HUES6 (cell line): ENCODE measurements around the gene DARS1.
A peak's percentile ranks its signal among the peaks of the same experiment; 100 is the strongest.
"Not testable (repeated sequence)": the region's sequence is repeated elsewhere in the genome, so short reads cannot be mapped to it uniquely, and the experiment has no call there.

Experiments used
- H3K27ac ChIP-seq: 2 replicates; pipeline ENCODE4 v1.7.0; 2013; ENCODE audit warnings: low read depth, mild to moderate bottlenecking, low read length, inconsistent platforms
- H3K27me3 ChIP-seq: 2 replicates; pipeline ENCODE4 v1.6.1; 2013; ENCODE audit warnings: low read length; ENCODE audit not compliant: control insufficient read depth, insufficient read depth
- H3K36me3 ChIP-seq: 2 replicates; pipeline ENCODE4 v1.6.1; 2013; ENCODE audit warnings: low read length; ENCODE audit not compliant: control insufficient read depth, insufficient read depth
- H3K4me1 ChIP-seq: 2 replicates; pipeline ENCODE4 v1.6.1; 2013; ENCODE audit warnings: low read length; ENCODE audit not compliant: control insufficient read depth, insufficient read depth
- H3K4me3 ChIP-seq: 2 replicates; pipeline ENCODE4 v1.5.1; 2013; ENCODE audit warnings: low read depth, low read length
- H3K9ac ChIP-seq: one replicate; pipeline ENCODE4 v1.6.1; 2013; ENCODE audit warnings: mild to moderate bottlenecking, low read length
- H3K9me3 ChIP-seq: 2 replicates; pipeline ENCODE4 v1.6.1; 2013; ENCODE audit warnings: low read depth, low read length; ENCODE audit not compliant: control insufficient read depth, insufficient read depth

Gene DARS1

DNA sequence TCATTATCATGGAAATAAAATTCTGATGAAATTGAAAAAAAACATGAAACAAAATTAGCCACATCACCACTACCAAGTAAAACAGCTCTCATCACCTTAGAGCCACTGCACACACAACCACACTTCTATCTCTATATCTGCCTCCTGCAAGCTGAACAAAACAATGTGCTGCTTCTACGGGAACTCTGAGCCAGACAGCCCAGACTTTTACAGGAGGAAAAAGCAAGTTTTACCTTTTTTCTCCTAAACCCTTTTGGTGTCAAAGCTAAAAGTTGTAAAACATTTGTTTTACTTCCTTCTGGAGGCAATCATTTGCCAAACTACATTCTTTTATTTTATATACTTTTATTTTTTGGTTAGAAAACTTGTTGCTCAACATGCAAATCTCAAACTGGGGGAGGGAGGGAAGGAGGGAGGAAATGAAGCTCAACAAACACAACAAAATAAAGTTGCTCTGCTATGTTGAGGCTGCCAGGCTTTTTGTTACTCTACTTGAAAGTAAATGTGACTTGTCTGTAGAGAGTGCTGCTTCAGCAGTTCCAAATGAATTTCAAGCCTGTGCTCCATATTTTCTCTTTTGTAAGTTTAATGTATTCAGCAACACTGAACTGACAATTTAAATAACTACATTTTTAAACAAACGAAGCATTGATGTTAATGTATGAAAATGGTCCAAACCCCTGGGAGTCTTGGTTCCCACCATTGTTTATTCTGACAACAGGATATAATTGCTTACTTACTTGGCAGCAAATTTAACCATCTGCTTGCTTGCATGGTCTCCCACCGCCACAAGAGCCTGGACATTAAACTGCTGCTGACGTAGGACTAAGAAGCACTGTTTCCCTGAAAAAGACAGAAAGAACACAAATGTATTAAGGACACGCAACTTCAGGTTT, 24.5 kb downstream of the DARS1 start:
- H3K9me3 ChIP-seq = no peaks in the 10 kb centered on the region
- H3K27ac ChIP-seq = peak overlapping the region; percentile 48; the same call in 1 of the 2 replicates
- H3K36me3 ChIP-seq = peaks cover 6% of the 10 kb centered on the region; the same call in 1 of the 2 replicates
- no peak overlapping the region for H3K9ac ChIP-seq
- 0 out of 2 replicates have a peak overlapping the region, but pooled peaks have one; percentile 3 for H3K4me3 ChIP-seq
- no peaks in the 10 kb centered on the region for H3K27me3 ChIP-seq
- peaks cover 34% of the 10 kb centered on the region for H3K4me1 ChIP-seq

DNA sequence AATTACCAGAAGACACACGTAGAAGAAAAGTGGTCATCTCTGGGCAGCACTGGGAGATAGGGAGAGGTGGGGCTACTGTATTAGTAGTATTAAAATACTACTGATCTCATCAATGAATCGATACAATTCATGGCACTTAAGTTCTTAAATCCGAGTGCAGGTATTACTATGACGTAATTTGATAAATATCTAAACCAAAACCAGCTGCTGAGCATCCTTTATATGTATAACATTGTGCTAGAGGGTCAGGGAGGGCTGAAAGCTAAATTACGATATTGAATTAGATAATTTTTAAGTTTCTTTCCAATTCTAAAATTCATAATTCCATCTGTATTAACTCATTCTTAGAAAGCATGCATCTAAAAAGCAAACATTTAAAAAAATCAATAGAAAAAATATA, 25.3 kb downstream of the DARS1 start:
- H3K9me3 ChIP-seq = no peaks in the 10 kb centered on the region
- no peak overlapping the region for H3K9ac ChIP-seq
- H3K4me3 ChIP-seq = no peak overlapping the region
- no peak overlapping the region for H3K27ac ChIP-seq
- H3K4me1 ChIP-seq = peaks cover 34% of the 10 kb centered on the region
- no peaks in the 10 kb centered on the region for H3K27me3 ChIP-seq
- H3K36me3 ChIP-seq = peaks cover 8% of the 10 kb centered on the region; the same call in 1 of the 2 replicates

DNA sequence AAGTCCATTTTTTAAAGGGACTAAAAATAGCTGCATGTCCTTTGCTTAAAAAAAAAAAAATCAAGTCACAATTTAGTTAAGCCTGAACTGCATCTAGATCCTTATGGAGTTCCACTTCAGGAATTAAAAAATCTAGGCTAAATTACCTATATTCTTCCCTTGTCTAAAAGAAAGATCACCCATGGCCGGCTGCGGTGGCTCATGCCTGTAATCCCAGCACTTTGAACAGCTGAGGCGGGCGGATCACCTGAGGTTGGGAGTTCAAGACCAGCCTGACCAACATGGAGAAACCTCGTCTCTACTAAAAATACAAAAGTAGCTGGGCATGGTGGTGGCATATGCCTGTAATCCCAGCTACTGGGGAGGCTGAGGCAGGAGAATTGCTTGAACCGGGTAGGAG, 26.5 kb downstream of the DARS1 start:
- not testable (repeated sequence) for H3K9ac ChIP-seq, H3K9me3 ChIP-seq, H3K36me3 ChIP-seq

DNA sequence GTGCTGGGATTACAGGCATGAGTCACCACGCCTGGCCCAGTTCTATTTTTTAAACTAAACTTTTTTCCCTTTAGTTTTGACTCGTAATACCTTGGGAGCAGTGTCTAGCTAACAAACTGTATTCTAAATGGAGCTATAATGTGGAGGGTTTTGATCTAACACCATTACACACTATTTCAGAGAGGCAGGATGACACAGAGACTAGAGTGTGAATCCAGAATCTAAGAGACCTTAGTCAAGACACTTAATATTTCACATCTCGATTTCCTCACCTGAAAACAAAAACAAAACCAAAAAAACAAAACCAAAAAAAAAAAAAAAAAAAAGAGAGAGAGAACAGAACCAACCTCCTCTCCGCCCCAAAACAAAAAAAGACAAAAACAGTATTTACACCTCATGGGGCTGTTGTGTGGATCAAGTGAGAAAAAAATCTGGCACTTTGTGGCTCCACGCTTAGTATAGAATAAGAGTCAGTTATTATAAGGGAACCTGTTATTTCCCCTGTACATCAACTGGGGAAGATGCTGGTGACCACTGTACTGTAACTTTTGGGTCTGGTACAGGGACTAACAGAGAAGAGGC, 31.3 kb downstream of the DARS1 start:
- H3K4me1 ChIP-seq = no peaks in the 10 kb centered on the region
- H3K4me3 ChIP-seq = no peak overlapping the region
- H3K27me3 ChIP-seq = no peaks in the 10 kb centered on the region
- no peaks in the 10 kb centered on the region for H3K9me3 ChIP-seq
- H3K27ac ChIP-seq = no peak overlapping the region
- no peak overlapping the region for H3K9ac ChIP-seq
- H3K36me3 ChIP-seq = peaks cover 9% of the 10 kb centered on the region

More for the DNA sequence above, 26.5 kb downstream of the DARS1 start:
- H3K27me3 ChIP-seq, H3K27ac ChIP-seq, H3K4me3 ChIP-seq: not testable (repeated sequence)
- peaks cover 34% of the 10 kb centered on the region for H3K4me1 ChIP-seq

DNA sequence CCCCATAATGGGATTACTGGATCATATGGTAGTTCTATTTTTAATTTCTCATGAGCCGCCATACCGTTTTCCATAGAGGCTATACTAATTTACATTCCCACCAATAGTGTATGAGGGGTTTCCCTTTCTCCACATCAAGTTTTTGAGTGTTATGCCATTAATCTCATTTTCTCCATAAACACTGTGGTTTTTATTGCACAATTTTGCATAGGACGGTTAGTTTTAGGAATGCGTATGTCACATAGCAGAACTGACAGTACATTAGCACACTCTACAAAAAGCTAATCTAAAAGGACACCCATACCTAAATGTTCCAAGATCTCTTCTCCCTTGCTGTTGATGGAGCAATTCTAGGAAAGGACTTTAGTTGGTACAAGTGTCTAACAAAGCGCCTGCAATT, 32.5 kb downstream of the DARS1 start:
- no peaks in the 10 kb centered on the region for H3K9me3 ChIP-seq
- no peaks in the 10 kb centered on the region for H3K4me1 ChIP-seq
- H3K27me3 ChIP-seq = no peaks in the 10 kb centered on the region
- H3K9ac ChIP-seq = no peak overlapping the region
- no peak overlapping the region for H3K4me3 ChIP-seq
- H3K36me3 ChIP-seq = peaks cover 9% of the 10 kb centered on the region
- H3K27ac ChIP-seq = no peak overlapping the region

DNA sequence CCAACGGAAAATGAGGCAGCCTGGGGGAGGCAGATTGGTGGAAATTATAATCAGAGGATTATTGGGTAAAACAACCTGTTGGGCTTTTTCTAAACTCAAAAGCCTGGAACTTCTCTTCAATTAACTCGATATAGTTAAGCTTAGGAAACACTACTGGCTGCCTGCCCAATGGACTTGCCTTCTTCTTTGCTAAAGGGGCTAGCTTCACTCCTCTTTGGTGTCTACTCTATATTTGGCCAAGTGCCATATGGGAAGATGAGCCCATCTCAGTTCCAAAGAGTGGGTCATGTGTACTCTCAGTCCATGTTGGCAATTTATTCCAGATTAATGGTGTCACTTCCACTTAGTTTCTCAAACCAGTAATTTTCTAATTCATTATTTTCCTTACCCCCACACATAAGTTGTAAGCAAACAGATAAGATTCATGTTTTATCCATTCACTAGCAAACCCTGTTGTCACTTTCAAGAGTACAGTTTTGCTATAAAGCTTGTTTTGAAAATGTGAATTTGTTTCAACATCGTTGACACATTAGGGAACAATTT, 34.3 kb downstream of the DARS1 start:
- peaks cover 8% of the 10 kb centered on the region for H3K36me3 ChIP-seq
- H3K27me3 ChIP-seq = no peaks in the 10 kb centered on the region
- no peak overlapping the region for H3K27ac ChIP-seq
- no peak overlapping the region for H3K4me3 ChIP-seq
- no peaks in the 10 kb centered on the region for H3K4me1 ChIP-seq
- no peaks in the 10 kb centered on the region for H3K9me3 ChIP-seq
- H3K9ac ChIP-seq = no peak overlapping the region

DNA sequence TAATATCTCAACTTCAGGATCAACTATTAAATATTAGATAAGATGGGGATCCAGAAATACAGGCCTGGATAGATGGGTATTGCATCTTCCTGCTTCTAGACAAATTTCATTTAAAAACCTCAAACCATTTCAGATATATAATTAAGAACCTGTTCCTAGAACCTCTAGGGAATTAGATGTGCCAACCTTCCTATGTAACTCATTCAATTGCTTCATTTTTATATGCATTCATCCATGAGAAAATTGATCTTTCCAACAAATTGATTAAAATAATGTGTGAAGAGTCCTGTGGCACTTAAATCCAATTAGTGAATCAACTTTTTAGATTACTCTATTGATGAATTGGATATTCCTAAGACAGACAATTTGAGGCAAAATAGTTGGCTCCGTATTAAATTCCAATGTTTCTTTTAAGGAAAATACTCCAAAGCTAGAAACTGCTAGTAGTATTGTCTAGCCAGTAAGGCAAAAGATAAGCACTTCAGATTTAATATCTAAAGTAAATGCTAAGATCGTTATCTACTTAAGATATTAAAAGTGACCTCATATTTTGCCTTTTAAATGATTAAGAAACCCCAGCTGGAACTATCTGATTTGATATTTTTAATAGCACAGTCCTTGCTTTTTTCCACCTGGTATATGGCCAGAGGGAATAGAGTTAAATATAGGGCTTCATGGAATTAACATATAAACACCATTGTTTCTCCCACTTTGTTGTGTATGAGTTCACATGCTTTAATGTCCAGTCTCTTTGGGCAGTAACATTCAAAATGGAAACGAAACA, 35.8 kb downstream of the DARS1 start:
- H3K9me3 ChIP-seq = no peaks in the 10 kb centered on the region
- H3K4me3 ChIP-seq = no peak overlapping the region
- H3K9ac ChIP-seq = no peak overlapping the region
- peaks cover 4% of the 10 kb centered on the region; the same call in 1 of the 2 replicates for H3K36me3 ChIP-seq
- no peak overlapping the region for H3K27ac ChIP-seq
- no peaks in the 10 kb centered on the region for H3K4me1 ChIP-seq
- no peaks in the 10 kb centered on the region for H3K27me3 ChIP-seq

DNA sequence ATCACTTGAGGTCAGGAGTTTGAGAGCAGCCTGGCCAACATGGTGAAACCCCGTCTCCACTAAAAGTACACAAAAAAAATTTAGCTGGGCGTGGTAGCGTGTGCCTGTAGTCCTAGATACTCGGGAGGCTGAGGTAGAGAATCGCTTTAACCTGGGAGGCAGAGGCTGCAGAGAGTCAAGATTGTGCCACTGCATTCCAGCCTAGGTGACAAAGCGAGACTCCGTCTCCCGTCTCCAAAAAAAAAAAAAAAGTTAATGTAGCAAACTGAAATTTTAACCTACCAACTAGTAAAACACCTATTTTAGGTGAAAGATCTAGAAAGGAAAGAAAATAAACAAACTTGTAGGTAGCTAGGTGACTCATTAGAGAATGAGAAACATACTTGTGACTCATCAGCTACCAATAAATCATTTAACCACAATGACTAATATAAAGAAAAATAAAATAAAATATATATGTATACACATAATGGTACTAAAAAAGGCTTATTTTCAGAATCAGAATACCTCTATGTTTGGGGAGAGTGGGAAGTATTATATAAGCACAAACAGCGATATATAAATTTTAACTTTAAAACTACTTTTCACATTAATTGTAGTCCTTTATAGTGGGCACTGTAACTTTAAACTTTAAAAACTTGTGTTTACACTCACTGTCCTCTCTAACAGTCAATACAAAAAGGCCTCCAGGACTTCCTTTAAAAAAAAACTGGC, 36.6 kb downstream of the DARS1 start:
- H3K27me3 ChIP-seq = no peaks in the 10 kb centered on the region
- peaks cover 4% of the 10 kb centered on the region; the same call in 1 of the 2 replicates for H3K36me3 ChIP-seq
- H3K4me1 ChIP-seq = no peaks in the 10 kb centered on the region
- H3K27ac ChIP-seq = no peak overlapping the region
- no peak overlapping the region for H3K4me3 ChIP-seq
- no peak overlapping the region for H3K9ac ChIP-seq
- no peaks in the 10 kb centered on the region for H3K9me3 ChIP-seq

DNA sequence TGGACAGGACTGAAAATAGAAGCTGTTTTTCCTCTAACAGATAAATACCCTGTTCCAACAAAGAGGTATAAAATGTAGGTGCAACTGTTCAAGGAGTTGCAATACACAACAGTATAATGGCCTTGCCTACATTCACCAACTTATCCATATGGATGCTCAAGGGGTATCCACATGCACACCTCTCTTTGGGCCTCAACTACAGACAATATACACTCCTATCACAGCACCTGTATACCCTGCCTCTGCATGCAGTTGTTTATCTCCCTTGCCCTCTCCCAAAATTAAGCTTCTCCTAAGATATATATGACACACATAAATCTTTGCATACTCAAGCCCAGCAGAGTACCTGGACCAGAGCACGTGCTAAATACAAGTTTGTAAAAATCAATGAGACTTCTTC, 37.3 kb downstream of the DARS1 start:
- Histone ChIP-seq H3K9ac (no peak overlapping the region), H3K9me3 (no peaks in the 10 kb centered on the region), H3K27ac (no peak overlapping the region), H3K27me3 (no peaks in the 10 kb centered on the region), H3K4me1 (no peaks in the 10 kb centered on the region), H3K4me3 (no peak overlapping the region), H3K36me3 (peaks cover 7% of the 10 kb centered on the region)

DNA sequence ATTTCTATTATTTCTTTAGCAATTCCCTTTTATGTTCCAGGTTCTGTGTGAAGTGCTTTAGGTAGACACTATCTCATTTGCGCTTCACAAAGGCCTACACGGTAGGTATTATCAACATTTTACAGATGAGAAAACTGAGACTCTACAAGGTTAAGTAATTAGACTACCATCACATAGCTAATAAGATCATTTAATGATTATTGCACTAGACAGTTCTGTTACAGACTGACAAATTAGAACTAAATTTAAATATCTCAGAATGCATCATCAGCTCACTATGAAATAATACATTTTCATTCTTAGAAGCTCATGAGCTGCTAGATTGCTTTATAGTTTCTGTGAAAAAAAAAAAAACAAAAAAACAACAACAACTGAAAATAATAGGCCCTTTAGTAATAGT, 37.9 kb downstream of the DARS1 start:
- Histone ChIP-seq H3K36me3 (peaks cover 10% of the 10 kb centered on the region), H3K27me3 (no peaks in the 10 kb centered on the region)

More for the DNA sequence above, 37.9 kb downstream of the DARS1 start:
- Histone ChIP-seq H3K9ac (no peak overlapping the region), H3K9me3 (no peaks in the 10 kb centered on the region; the same call in 1 of the 2 replicates), H3K4me3 (no peak overlapping the region), H3K27ac (no peak overlapping the region), H3K4me1 (no peaks in the 10 kb centered on the region)
